ENCODE results near the gene BFSP1.

BFSP1 gene

GRCh38 chr20:17452441-17452840 lies 78.7 kb downstream of the BFSP1 start:
- Histone ChIP-seq H3K27me3 (ENCODE audit: low read depth) (peaks cover 19% of the 10 kb centered on the region), H3K36me3 (replicated peaks) (no peaks in the 10 kb centered on the region), H3K4me1 (no peaks in the 10 kb centered on the region), H3K9me3 (no peaks in the 10 kb centered on the region), H3K4me3 (no peak overlapping the region)
- no peak for DNase-seq (ENCODE audit: low spot score in 2 of 2)
- in situ Hi-C loops (cut with MboI; ENCODE audit: low sequenced_read_pairs): no loop called here

GRCh38 chr20:17449031-17449430 lies 82.1 kb downstream of the BFSP1 start:
- in situ Hi-C loops (cut with MboI; ENCODE audit: low sequenced_read_pairs): no loop called here
- Histone ChIP-seq H3K27me3 (ENCODE audit: low read depth) (no peaks in the 10 kb centered on the region; the same call in 1 of the 2 replicates), H3K9me3 (no peaks in the 10 kb centered on the region), H3K4me3 (no peak overlapping the region), H3K4me1 (no peaks in the 10 kb centered on the region), H3K36me3 (replicated peaks) (no peaks in the 10 kb centered on the region)
- peak in 1 of 2 experiments; percentile 39 for DNase-seq (ENCODE audit: low spot score in 2 of 2)

GRCh38 chr20:17448071-17448470 lies 83.1 kb downstream of the BFSP1 start:
- H3K4me1 ChIP-seq: no peaks in the 10 kb centered on the region
- in situ Hi-C loops (cut with MboI; ENCODE audit: low sequenced_read_pairs): no loop called here

DNA sequence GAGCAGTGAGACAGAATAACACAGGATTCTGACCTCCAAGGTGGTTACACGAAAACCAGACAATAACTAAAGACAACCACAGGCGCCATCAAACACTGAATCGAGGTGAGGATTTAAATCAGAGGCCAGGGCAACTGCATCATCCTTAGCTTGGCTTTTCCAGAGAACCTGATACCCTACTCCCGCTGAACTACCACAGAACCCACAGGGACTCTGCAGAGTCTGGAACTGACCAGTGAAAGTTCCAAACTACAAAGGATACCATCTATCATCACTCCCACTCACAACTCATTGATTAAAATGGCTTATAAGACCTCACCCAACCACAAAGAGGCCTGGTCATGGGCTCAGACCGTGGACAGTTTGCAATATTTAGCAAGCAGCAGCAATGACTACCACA lies 85.0 kb downstream of the BFSP1 start:
- no peaks in the 10 kb centered on the region for H3K27me3 ChIP-seq (ENCODE audit: low read depth)
- no peak for DNase-seq (ENCODE audit: low spot score in 2 of 2)
- H3K9me3 ChIP-seq: no peaks in the 10 kb centered on the region
- in situ Hi-C loops (cut with MboI; ENCODE audit: low sequenced_read_pairs): no loop called here
- H3K36me3 ChIP-seq (replicated peaks): no peaks in the 10 kb centered on the region
- no peak overlapping the region for H3K4me3 ChIP-seq
- no peaks in the 10 kb centered on the region for H3K4me1 ChIP-seq

More at GRCh38 chr20:17448071-17448470, 83.1 kb downstream of the BFSP1 start:
- no peaks in the 10 kb centered on the region for H3K36me3 ChIP-seq (replicated peaks)
- H3K27me3 ChIP-seq (ENCODE audit: low read depth): no peaks in the 10 kb centered on the region
- DNase-seq (ENCODE audit: low spot score in 2 of 2): no peak
- no peak overlapping the region for H3K4me3 ChIP-seq
- no peaks in the 10 kb centered on the region for H3K9me3 ChIP-seq

GRCh38 chr20:17445543-17445942 lies 85.6 kb downstream of the BFSP1 start:
- in situ Hi-C loops (cut with MboI; ENCODE audit: low sequenced_read_pairs): no loop called here
- Histone ChIP-seq H3K36me3 (replicated peaks) (no peaks in the 10 kb centered on the region), H3K4me1 (no peaks in the 10 kb centered on the region), H3K4me3 (no peak overlapping the region), H3K9me3 (no peaks in the 10 kb centered on the region), H3K27me3 (ENCODE audit: low read depth) (no peaks in the 10 kb centered on the region)
- DNase-seq (ENCODE audit: low spot score in 2 of 2): no peak

DNA sequence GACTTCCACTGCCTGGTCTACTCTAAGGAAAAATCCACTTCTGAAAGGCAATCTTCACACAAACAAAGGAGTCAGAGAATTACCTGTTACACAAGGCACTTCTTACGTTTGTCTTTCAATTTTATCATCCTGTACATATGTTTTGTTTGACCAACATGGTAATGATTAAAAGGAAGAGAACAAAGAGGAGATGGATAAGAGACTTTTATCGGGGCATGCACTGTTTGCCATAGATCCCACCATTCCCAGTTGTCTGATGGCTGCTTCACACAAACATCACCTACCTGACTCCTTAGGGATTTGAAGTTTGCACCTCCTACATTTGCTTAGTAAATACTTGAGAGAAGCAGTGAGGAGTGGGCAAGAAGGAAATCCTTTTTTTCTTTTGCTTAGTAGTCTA lies 87.1 kb downstream of the BFSP1 start:
- Histone ChIP-seq H3K4me1 (no peaks in the 10 kb centered on the region), H3K36me3 (replicated peaks) (no peaks in the 10 kb centered on the region), H3K9me3 (no peaks in the 10 kb centered on the region), H3K4me3 (no peak overlapping the region), H3K27me3 (ENCODE audit: low read depth) (no peaks in the 10 kb centered on the region)
- no peak for DNase-seq (ENCODE audit: low spot score in 2 of 2)
- in situ Hi-C loops (cut with MboI; ENCODE audit: low sequenced_read_pairs): no loop called here
